ENCODE measurements around the gene LMNTD1. TPM values are rescaled to one million over a fixed set of nuclear protein-coding genes. Genes with fewer than 3 reads are reported as not detected.

LMNTD1 gene
- total and polyA plus RNA-seq, 2 experiments from 2014 or later: not detected

- Histone ChIP-seq H3K4me1 (ENCODE audit: insufficient read depth) (no peaks in the 10 kb centered on the region), H3K9me2 (ENCODE audit: insufficient read depth) (peaks cover 5% of the 10 kb centered on the region; the same call in 1 of the 2 replicates), H3K4me2 (no peak overlapping the region), H3K27ac (ENCODE audit: low read depth) (no peak overlapping the region), H3K79me2 (replicated peaks; ENCODE audit: insufficient read depth) (no peaks in the 10 kb centered on the region), H4K20me1 (replicated peaks; ENCODE audit: insufficient read depth) (no peaks in the 10 kb centered on the region), H3K36me3 (ENCODE audit: insufficient read depth) (peaks cover 4% of the 10 kb centered on the region; the same call in 1 of the 2 replicates), H3F3A (replicated peaks; ENCODE audit: low read depth) (no peaks in the 10 kb centered on the region), H3K27me3 (ENCODE audit: insufficient read depth) (no peaks in the 10 kb centered on the region), H3K4me3 (no peak overlapping the region), H2AFZ (no peak overlapping the region)
- no peak overlapping the region for H3K4me3 Mint-ChIP-seq
- no peak for ATAC-seq
- H3K27me3 Mint-ChIP-seq (ENCODE audit: insufficient read depth, low read depth, poor library complexity): no peaks in the 10 kb centered on the region
- H3K9me3 Mint-ChIP-seq: peaks cover 6% of the 10 kb centered on the region; the same call in 2 of the 3 replicates
- H3K36me3 Mint-ChIP-seq (ENCODE audit: low read depth): no peaks in the 10 kb centered on the region
- no peak for TF ChIP-seq ZNF331 (CRISPR knock-in tag; IDR thresholded peaks at IDR 0.05; ENCODE audit: low read depth)
- TF ChIP-seq CTCF (conservative IDR thresholded peaks at IDR 0.05; ENCODE audit: low read depth in 2 of 2): no peak
- no peak for TF ChIP-seq REST (IDR thresholded peaks at IDR 0.05; ENCODE audit: unreplicated experiment)
- TF ChIP-seq POLR2AphosphoS5 (IDR thresholded peaks at IDR 0.05; ENCODE audit: low read depth): no peak
- no peak for TF ChIP-seq ZNF114 (CRISPR knock-in tag; IDR thresholded peaks at IDR 0.05)
- no peak for DNase-seq (ENCODE audit: low spot score)
- H3K27ac Mint-ChIP-seq: no peak overlapping the region
- H3K4me1 Mint-ChIP-seq: no peaks in the 10 kb centered on the region; the same call in 2 of the 3 replicates
Measured at GRCh38 chr12:25469861-25470260, 83.2 kb downstream of the LMNTD1 start.

GRCh38 chr12:25469368-25469767, 83.7 kb downstream of the LMNTD1 start:
- H3K27me3 ChIP-seq (ENCODE audit: insufficient read depth): no peaks in the 10 kb centered on the region
- no peaks in the 10 kb centered on the region for H3K27me3 Mint-ChIP-seq (ENCODE audit: insufficient read depth, low read depth, poor library complexity)
- no peak for ATAC-seq
- no peak for TF ChIP-seq REST (IDR thresholded peaks at IDR 0.05; ENCODE audit: unreplicated experiment)
- no peak for TF ChIP-seq CTCF (conservative IDR thresholded peaks at IDR 0.05; ENCODE audit: low read depth in 2 of 2)
- no peak for TF ChIP-seq JUNB (IDR thresholded peaks at IDR 0.05; ENCODE audit: unreplicated experiment)
- no peak for TF ChIP-seq CREB1 (CRISPR knock-in tag; IDR thresholded peaks at IDR 0.05; ENCODE audit: low read depth)
- TF ChIP-seq ETS1 (IDR thresholded peaks at IDR 0.05): no peak
- no peak for TF ChIP-seq ZNF114 (CRISPR knock-in tag; IDR thresholded peaks at IDR 0.05)
- TF ChIP-seq STAT1 (IDR thresholded peaks at IDR 0.05; ENCODE audit: unreplicated experiment): no peak
- TF ChIP-seq NANOG (IDR thresholded peaks at IDR 0.05; ENCODE audit: borderline replicate concordance): no peak
- no peak for TF ChIP-seq EZH2 (IDR thresholded peaks at IDR 0.05; ENCODE audit: low read depth, unreplicated experiment)
- TF ChIP-seq ZNF331 (CRISPR knock-in tag; IDR thresholded peaks at IDR 0.05; ENCODE audit: low read depth): no peak
- TF ChIP-seq POLR2AphosphoS5 (IDR thresholded peaks at IDR 0.05; ENCODE audit: low read depth): no peak

More at GRCh38 chr12:25469368-25469767, 83.7 kb downstream of the LMNTD1 start:
- Mint-ChIP-seq H3K4me3 (no peak overlapping the region), H3K4me1 (no peaks in the 10 kb centered on the region; the same call in 2 of the 3 replicates), H3K36me3 (ENCODE audit: low read depth) (no peaks in the 10 kb centered on the region), H3K27ac (peak overlapping the region; percentile 31; the same call in 1 of the 2 replicates), H3K9me3 (peaks cover 6% of the 10 kb centered on the region; the same call in 2 of the 3 replicates)
- Histone ChIP-seq H3K27ac (ENCODE audit: low read depth) (no peak overlapping the region), H4K20me1 (replicated peaks; ENCODE audit: insufficient read depth) (no peaks in the 10 kb centered on the region), H3K79me2 (replicated peaks; ENCODE audit: insufficient read depth) (no peaks in the 10 kb centered on the region), H3K4me3 (no peak overlapping the region), H3K4me1 (ENCODE audit: insufficient read depth) (no peaks in the 10 kb centered on the region), H3F3A (replicated peaks; ENCODE audit: low read depth) (no peaks in the 10 kb centered on the region), H2AFZ (no peak overlapping the region), H3K36me3 (ENCODE audit: insufficient read depth) (peaks cover 4% of the 10 kb centered on the region; the same call in 1 of the 2 replicates), H3K9me2 (ENCODE audit: insufficient read depth) (peaks cover 5% of the 10 kb centered on the region; the same call in 1 of the 2 replicates), H3K4me2 (no peak overlapping the region)
- no peak for DNase-seq (ENCODE audit: low spot score)

Measured in GM23338 (cell line).